Measurements from ENCODE around the gene EPS8L3. TPM values are rescaled to one million over a fixed set of nuclear protein-coding genes. Genes with fewer than 3 reads are reported as not detected.

EPS8L3 gene
- total RNA-seq, 1 donor from 2014 or later = not detected

GRCh38 chr1:109793486-109794318, 30.0 kb upstream of the EPS8L3 start:
- intact Hi-C loops (cut with micrococcal nuclease) = loop anchor here (5.0 kb wide), 2 partner anchors 189 to 544 kb away; partner anchors contain the start of genes AHCYL1 and RBM15

- intact Hi-C loops (cut with micrococcal nuclease) = loop anchor here (5.0 kb wide), 2 partner anchors 189 to 544 kb away; partner anchors contain the start of genes AHCYL1 and RBM15
Measured at GRCh38 chr1:109793089-109793485, 29.4 kb upstream of the EPS8L3 start.

- intact Hi-C loops (cut with micrococcal nuclease) = loop anchor here (5.0 kb wide), 2 partner anchors 190 to 545 kb away; partner anchors contain the start of genes AHCYL1 and RBM15
Measured at GRCh38 chr1:109792056-109792831, 28.5 kb upstream of the EPS8L3 start.

GRCh38 chr1:109791495-109792043, 27.8 kb upstream of the EPS8L3 start:
- intact Hi-C loops (cut with micrococcal nuclease) = loop anchor here (2.0 to 5.0 kb wide), 3 partner anchors 15 to 546 kb away; partner anchors contain the start of genes AHCYL1 and RBM15

GRCh38 chr1:109790735-109791494, 27.2 kb upstream of the EPS8L3 start:
- intact Hi-C loops (cut with micrococcal nuclease) = loop anchor here (1.0 to 5.0 kb wide), 6 partner anchors 11 to 546 kb away; partner anchors contain the start of genes AHCYL1, CSF1 and RBM15

GRCh38 chr1:109790329-109790728, 26.6 kb upstream of the EPS8L3 start:
- intact Hi-C loops (cut with micrococcal nuclease) = loop anchor here (1.0 to 5.0 kb wide), 6 partner anchors 12 to 547 kb away; partner anchors contain the start of genes AHCYL1, CSF1 and RBM15

GRCh38 chr1:109789551-109790180, 25.9 kb upstream of the EPS8L3 start:
- intact Hi-C loops (cut with micrococcal nuclease) = loop anchor here (1.0 to 5.0 kb wide), 6 partner anchors 13 to 548 kb away; partner anchors contain the start of genes AHCYL1, CSF1 and RBM15

GRCh38 chr1:109788695-109789521, 25.2 kb upstream of the EPS8L3 start:
- intact Hi-C loops (cut with micrococcal nuclease) = no loop called here

GRCh38 chr1:109787845-109788601, 24.3 kb upstream of the EPS8L3 start:
- intact Hi-C loops (cut with micrococcal nuclease) = no loop called here

- intact Hi-C loops (cut with micrococcal nuclease) = no loop called here
Measured at GRCh38 chr1:109787211-109787844, 23.6 kb upstream of the EPS8L3 start.

GRCh38 chr1:109786531-109787021, 22.9 kb upstream of the EPS8L3 start:
- intact Hi-C loops (cut with micrococcal nuclease) = no loop called here

GRCh38 chr1:109786112-109786480, 22.4 kb upstream of the EPS8L3 start:
- intact Hi-C loops (cut with micrococcal nuclease) = no loop called here

- intact Hi-C loops (cut with micrococcal nuclease) = no loop called here
Measured at GRCh38 chr1:109785446-109786111, 21.9 kb upstream of the EPS8L3 start.

GRCh38 chr1:109784551-109785252, 21.0 kb upstream of the EPS8L3 start:
- intact Hi-C loops (cut with micrococcal nuclease) = no loop called here

GRCh38 chr1:109783436-109783835, 19.7 kb upstream of the EPS8L3 start:
- intact Hi-C loops (cut with micrococcal nuclease) = no loop called here

- intact Hi-C loops (cut with micrococcal nuclease) = no loop called here
Measured at GRCh38 chr1:109782927-109783326, 19.2 kb upstream of the EPS8L3 start.

- intact Hi-C loops (cut with micrococcal nuclease) = no loop called here
Measured at GRCh38 chr1:109782514-109782913, 18.8 kb upstream of the EPS8L3 start.

Measured in T-helper 2 cell treated with Interferon-gamma antibody and Interleukin-4, amounts not matched to agents 100 ng/mL and 5 ng/mL, for 36 hours (primary cell).